Parathyroid adenoma (tissue), 2 donors: Measurements from ENCODE around the gene HNRNPC.

ENCODE experiments used
- H2AFZ ChIP-seq: fragments of 300-600 bp; sonication (generic); one replicate; pipeline ENCODE4 v1.7.0; 2017; ENCODE audit warnings: antibody characterized with exemption, mild to moderate bottlenecking
- H3K27ac ChIP-seq: fragments of 300-600 bp; sonication (generic); one replicate; pipeline ENCODE4 v1.7.0; 2017
- H3K27me3 ChIP-seq: fragments of 300-600 bp; sonication (generic); one replicate; pipeline ENCODE4 v1.7.0; 2017; ENCODE audit warnings: low read length; ENCODE audit not compliant: control insufficient read depth, insufficient read depth
- H3K36me3 ChIP-seq: fragments of 300-600 bp; sonication (generic); one replicate; pipeline ENCODE4 v1.7.0; 2017; ENCODE audit warnings: low read length; ENCODE audit not compliant: control insufficient read depth, insufficient read depth
- H3K4me1 ChIP-seq: fragments of 300-600 bp; sonication (generic); one replicate; pipeline ENCODE4 v1.7.0; 2017; ENCODE audit warnings: control low read depth
- H3K4me2 ChIP-seq: fragments of 300-600 bp; sonication (generic); one replicate; pipeline ENCODE4 v1.7.0; 2017; ENCODE audit warnings: low read length
- H3K4me3 ChIP-seq: fragments of 300-600 bp; sonication (generic); one replicate; pipeline ENCODE4 v1.7.0; 2017; ENCODE audit warnings: low read depth, low read length
- H3K79me2 ChIP-seq: fragments of 300-600 bp; sonication (generic); one replicate; pipeline ENCODE4 v1.7.0; 2017; ENCODE audit warnings: control low read depth
- H3K9ac ChIP-seq: fragments of 300-600 bp; sonication (generic); one replicate; pipeline ENCODE4 v1.7.0; 2017; ENCODE audit warnings: mild to moderate bottlenecking
- H3K9me3 ChIP-seq: fragments of 300-600 bp; sonication (generic); one replicate; pipeline ENCODE4 v1.7.0; 2017; ENCODE audit warnings: low read length; ENCODE audit not compliant: control insufficient read depth
- TF ChIP-seq, protein P1 (sequence below): fragments of 300-600 bp; sonication (generic); IDR thresholded peaks from one replicate; pipeline ENCODE4 v1.7.0; 2017; ENCODE audit warnings: antibody characterized with exemption, mild to moderate bottlenecking
- donor health status: primary hyperparathyroidism.

The HNRNPC gene

DNA sequence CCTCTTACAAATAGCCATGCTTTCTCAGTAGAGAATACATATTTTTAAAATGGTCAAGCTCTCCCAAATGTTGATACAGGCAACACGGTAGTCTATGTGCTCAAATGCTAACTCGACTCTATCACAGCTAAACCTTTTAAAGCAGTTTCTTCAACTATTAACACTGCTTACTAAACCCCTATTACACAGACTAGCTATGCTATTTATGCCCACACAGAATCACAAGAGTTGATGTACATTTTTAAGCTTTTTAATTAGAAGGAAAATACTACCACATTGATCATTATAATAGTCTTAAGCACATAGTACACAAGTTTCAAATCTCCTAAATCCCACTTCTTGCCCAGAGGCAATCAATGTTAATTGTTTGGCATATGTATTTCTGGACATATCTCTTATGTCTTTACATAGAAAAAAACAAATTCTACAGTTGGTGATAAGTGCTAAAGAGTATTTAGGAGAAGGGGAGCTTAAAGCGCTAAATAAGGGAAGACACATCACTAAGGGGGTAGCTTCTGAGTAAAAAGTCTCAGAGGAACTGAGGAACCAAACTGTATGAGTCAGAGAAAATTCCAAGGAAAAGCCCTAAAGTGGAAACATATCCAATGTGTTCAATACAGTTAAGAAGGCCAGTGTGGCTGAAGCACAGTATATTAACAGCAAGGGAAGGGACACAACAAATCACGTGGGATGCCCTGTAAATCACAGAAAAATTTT lies 13.7 kb downstream of the HNRNPC start:
- Histone ChIP-seq H3K9me3 (no peaks in the 10 kb centered on the region), H3K4me2 (no peak overlapping the region), H3K79me2 (peaks cover 63% of the 10 kb centered on the region), H2AFZ (no peak overlapping the region), H3K9ac (no peak overlapping the region), H3K27ac (no peak overlapping the region), H3K4me3 (no peak overlapping the region), H3K27me3 (no peaks in the 10 kb centered on the region), H3K36me3 (no peaks in the 10 kb centered on the region), H3K4me1 (peaks cover 19% of the 10 kb centered on the region)
- TF ChIP-seq, protein P1, sequence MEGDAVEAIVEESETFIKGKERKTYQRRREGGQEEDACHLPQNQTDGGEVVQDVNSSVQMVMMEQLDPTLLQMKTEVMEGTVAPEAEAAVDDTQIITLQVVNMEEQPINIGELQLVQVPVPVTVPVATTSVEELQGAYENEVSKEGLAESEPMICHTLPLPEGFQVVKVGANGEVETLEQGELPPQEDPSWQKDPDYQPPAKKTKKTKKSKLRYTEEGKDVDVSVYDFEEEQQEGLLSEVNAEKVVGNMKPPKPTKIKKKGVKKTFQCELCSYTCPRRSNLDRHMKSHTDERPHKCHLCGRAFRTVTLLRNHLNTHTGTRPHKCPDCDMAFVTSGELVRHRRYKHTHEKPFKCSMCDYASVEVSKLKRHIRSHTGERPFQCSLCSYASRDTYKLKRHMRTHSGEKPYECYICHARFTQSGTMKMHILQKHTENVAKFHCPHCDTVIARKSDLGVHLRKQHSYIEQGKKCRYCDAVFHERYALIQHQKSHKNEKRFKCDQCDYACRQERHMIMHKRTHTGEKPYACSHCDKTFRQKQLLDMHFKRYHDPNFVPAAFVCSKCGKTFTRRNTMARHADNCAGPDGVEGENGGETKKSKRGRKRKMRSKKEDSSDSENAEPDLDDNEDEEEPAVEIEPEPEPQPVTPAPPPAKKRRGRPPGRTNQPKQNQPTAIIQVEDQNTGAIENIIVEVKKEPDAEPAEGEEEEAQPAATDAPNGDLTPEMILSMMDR = no peak

DNA sequence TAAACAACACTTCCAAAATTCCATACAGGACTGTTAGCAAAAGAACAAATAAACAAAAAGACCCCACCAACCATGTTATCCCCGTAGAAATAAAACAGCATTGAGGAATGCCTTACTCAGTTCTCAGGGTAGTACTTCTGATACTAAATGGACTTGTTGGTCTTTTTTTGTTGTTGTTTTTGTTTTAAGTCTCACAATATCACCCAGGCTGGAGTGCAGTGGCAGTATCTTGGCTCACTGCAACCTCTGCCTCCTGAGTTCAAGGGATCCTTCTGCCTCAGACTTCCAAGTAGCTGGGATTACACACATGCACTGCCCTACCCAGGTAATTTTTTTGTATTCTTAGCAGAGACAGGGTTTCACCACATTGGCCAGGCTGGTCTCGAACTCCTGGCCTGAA lies 17.1 kb downstream of the HNRNPC start:
- H3K79me2 ChIP-seq = peaks cover 71% of the 10 kb centered on the region
- H3K27me3 ChIP-seq = no peaks in the 10 kb centered on the region
- H3K36me3 ChIP-seq = no peaks in the 10 kb centered on the region
- TF ChIP-seq, protein P1 = no peak
- no peaks in the 10 kb centered on the region for H3K9me3 ChIP-seq
- no peak overlapping the region for H3K27ac ChIP-seq
- H3K4me2 ChIP-seq = no peak overlapping the region
- no peak overlapping the region for H3K4me3 ChIP-seq
- no peak overlapping the region for H2AFZ ChIP-seq
- no peak overlapping the region for H3K9ac ChIP-seq
- peaks cover 18% of the 10 kb centered on the region for H3K4me1 ChIP-seq

DNA sequence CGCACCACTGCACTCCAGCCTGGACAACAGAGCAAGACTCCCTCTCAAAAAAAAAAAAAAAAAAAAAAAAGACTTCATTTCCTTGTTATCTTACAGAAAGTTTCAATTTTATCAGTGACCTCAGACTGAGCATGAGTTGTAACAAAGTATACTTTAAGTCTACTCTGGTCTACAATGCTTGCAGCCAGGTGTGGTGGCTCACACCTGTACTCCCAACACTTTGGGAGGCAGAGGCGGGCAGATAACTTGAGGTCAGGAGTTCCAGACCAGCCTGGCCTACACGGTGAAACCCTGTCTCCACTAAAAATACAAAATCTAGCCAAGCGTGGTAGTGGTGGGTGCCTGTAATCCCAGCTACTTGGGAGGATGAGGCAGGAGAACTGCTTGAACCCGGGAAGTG lies 18.0 kb downstream of the HNRNPC start:
- Histone ChIP-seq H3K9me3 (no peaks in the 10 kb centered on the region), H3K4me2 (no peak overlapping the region), H2AFZ (no peak overlapping the region), H3K36me3 (no peaks in the 10 kb centered on the region), H3K9ac (no peak overlapping the region), H3K4me1 (peaks cover 17% of the 10 kb centered on the region), H3K79me2 (peaks cover 70% of the 10 kb centered on the region), H3K27ac (no peak overlapping the region), H3K4me3 (no peak overlapping the region), H3K27me3 (no peaks in the 10 kb centered on the region)
- TF ChIP-seq, protein P1 = no peak

DNA sequence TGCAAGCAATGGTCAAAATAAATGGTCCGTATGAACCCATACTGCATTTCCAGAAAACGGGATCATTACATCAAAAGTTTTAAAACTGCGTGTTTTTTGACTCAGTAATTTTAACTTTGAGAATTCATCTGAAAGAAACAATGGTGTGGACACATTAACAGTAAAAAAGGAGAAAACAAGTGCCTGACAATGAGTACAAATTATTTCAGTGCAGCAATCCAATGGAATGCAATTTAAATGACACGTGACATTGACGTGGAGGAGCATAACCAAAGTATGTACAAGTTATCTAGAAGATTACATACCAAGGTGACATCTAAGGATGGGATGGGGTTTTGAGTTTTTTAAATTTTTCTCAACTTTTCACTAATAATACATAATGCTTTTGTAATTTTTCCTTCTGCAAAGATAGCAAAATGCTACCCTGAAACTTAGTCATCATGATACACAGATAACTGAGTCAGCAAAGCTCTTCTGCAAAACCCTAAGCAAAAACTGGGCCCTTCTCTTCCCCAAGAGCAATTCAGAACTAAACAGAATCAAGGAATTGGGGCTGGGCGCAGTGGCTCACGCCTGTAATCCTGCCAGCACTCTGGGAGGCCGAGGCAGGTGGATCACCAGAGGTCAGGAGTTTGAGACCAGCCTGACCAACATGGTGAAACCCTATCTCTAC lies 20.4 kb downstream of the HNRNPC start:
- Histone ChIP-seq H3K27ac (no peak overlapping the region), H3K4me1 (peaks cover 15% of the 10 kb centered on the region), H3K79me2 (peaks cover 70% of the 10 kb centered on the region), H3K4me2 (no peak overlapping the region), H2AFZ (no peak overlapping the region), H3K9ac (no peak overlapping the region), H3K36me3 (no peaks in the 10 kb centered on the region), H3K9me3 (no peaks in the 10 kb centered on the region), H3K4me3 (no peak overlapping the region), H3K27me3 (no peaks in the 10 kb centered on the region)
- TF ChIP-seq, protein P1 = no peak
